ENCODE results near the gene EML1.

Gene EML1

GRCh38 chr14:99808515-99808914, 15.3 kb downstream of the EML1 start:
- no peak for DNase-seq (ENCODE audit: low spot score)
- in situ Hi-C loops (cut with MboI; ENCODE audit: low pct_unique_long_range_greater_than_20kb, low sequenced_read_pairs, unreplicated experiment): no loop called here
- TF ChIP-seq CTCF (IDR thresholded peaks at IDR 0.05; ENCODE audit: extremely low read depth, insufficient read depth, missing control alignments): no peak

DNA sequence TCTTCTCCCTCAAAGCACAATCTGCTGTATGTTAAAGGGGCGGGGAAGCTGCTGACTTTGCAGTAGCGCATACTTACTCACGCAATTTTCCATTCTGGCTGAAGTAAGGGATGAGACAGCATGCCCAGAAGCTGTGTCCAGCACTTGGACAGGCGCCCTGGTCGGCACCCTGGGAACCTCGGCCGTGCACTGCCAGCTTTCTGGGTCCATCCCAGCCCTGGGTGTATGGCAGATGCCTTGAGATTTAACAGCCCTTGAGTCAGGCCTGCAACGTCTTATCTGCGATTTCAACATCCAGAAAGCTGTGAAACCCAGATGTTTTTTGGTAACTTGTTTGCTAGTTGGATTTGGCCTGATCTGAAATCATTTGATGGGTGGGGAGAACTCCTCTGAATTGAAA, 16.1 kb downstream of the EML1 start:
- TF ChIP-seq CTCF (IDR thresholded peaks at IDR 0.05; ENCODE audit: extremely low read depth, insufficient read depth, missing control alignments): no peak
- in situ Hi-C loops (cut with MboI; ENCODE audit: low pct_unique_long_range_greater_than_20kb, low sequenced_read_pairs, unreplicated experiment): no loop called here
- DNase-seq (ENCODE audit: low spot score): no peak

DNA sequence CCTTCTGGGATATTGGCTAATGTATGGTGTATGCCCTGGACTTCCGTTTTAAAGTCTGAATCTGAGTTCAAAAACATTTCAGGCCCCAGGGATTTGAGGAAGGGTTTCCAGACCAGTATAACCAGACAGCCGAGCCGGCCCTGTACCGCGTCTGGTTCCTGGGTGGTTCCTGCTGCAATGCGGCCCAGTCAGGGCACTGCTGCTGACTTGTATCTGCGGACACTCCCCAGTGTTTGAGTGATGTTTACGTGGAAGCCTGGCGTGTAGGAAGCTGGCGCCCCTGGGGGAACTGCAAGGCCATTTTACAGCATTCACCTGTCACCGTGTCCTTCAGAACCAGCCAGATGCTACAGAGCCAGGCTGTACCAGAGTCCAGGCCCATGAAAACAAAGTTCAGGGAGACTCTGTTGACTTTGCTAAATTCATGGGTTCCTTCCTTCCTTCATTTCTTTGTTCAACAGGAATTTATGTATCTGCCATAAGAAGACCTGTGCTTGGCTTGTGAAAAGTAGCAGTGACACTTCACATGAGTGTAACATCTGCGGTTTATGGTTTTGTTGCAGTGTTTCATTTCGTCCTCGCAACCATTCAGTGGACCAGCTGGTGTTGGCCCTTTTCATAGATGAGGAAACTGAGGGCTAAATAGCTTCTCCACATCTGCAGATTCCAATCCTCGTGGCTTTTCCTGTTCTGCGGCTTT, 16.8 kb downstream of the EML1 start:
- no peak for TF ChIP-seq CTCF (IDR thresholded peaks at IDR 0.05; ENCODE audit: extremely low read depth, insufficient read depth, missing control alignments)
- in situ Hi-C loops (cut with MboI; ENCODE audit: low pct_unique_long_range_greater_than_20kb, low sequenced_read_pairs, unreplicated experiment): no loop called here

DNA sequence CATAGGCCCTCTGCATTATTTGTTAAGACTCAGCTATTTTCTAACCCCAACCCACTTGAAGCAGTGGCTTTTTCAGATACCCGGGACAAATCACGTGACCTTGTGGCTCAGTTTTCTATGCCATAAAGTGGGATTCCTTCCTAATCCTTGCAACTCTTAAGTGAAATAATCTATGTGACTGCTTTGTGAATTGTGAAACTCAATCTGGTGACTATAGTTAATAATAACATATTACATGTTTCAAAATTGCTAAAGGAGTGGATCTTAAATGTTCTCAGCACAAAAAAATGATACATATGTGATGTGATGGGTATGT, 17.3 kb downstream of the EML1 start:
- DNase-seq (ENCODE audit: low spot score): no peak
- in situ Hi-C loops (cut with MboI; ENCODE audit: low pct_unique_long_range_greater_than_20kb, low sequenced_read_pairs, unreplicated experiment): no loop called here
- no peak for TF ChIP-seq CTCF (IDR thresholded peaks at IDR 0.05; ENCODE audit: extremely low read depth, insufficient read depth, missing control alignments)

More for the DNA sequence above, 16.8 kb downstream of the EML1 start:
- DNase-seq (ENCODE audit: low spot score): no peak

GRCh38 chr14:99812096-99812750, 19.0 kb downstream of the EML1 start:
- DNase-seq (ENCODE audit: low spot score): no peak
- no peak for TF ChIP-seq CTCF (IDR thresholded peaks at IDR 0.05; ENCODE audit: extremely low read depth, insufficient read depth, missing control alignments)
- in situ Hi-C loops (cut with MboI; ENCODE audit: low pct_unique_long_range_greater_than_20kb, low sequenced_read_pairs, unreplicated experiment): no loop called here

DNA sequence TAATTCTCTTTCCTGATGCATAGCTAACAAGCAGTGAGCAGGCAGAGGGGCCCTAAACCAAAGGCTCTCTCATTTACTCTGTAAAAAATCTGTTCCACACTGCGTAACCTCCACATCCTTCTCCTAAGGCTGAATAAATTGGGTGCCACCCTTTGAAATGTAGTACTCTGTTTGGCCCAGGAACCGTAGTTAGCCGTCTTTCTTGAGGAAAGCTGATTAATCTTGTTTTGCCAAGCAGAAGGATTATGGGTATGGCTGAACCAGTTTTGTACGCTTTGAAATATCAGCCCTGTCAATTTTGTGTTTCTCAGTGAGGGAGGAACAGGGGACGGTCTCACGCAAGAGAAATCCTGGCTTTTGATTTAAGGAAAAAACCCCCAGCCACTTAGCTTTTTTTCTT, 19.7 kb downstream of the EML1 start:
- no peak for TF ChIP-seq CTCF (IDR thresholded peaks at IDR 0.05; ENCODE audit: extremely low read depth, insufficient read depth, missing control alignments)
- in situ Hi-C loops (cut with MboI; ENCODE audit: low pct_unique_long_range_greater_than_20kb, low sequenced_read_pairs, unreplicated experiment): no loop called here
- no peak for DNase-seq (ENCODE audit: low spot score)

Data from GM13977 (cell line).